HFFc6 (cell line): ENCODE measurements around the gene ADAT2. TPM values are rescaled to one million over a fixed set of nuclear protein-coding genes. Genes with fewer than 3 reads are reported as not detected.

Experiments
- DNase-seq: peaks from one replicate; pipeline ENCODE4 v3.0.0-alpha.2; 2018
- H3K27ac Mint-ChIP-seq: 2 replicates; pipeline ENCODE4 v1.8.0; 2020; ENCODE audit warnings: mild to moderate bottlenecking, mixed read lengths
- H3K27me3 Mint-ChIP-seq: 2 replicates; pipeline ENCODE4 v1.8.0; 2021; ENCODE audit warnings: mild to moderate bottlenecking, moderate library complexity, mixed read lengths; ENCODE audit not compliant: insufficient read depth
- H3K36me3 Mint-ChIP-seq: 2 replicates; pipeline ENCODE4 v1.8.0; 2021; ENCODE audit warnings: low read depth, mixed read lengths
- H3K4me1 Mint-ChIP-seq: 2 replicates; pipeline ENCODE4 v1.8.0; 2020; ENCODE audit warnings: low read depth, mixed read lengths
- H3K4me3 Mint-ChIP-seq: 2 replicates; pipeline ENCODE4 v1.8.0; 2020; ENCODE audit warnings: mild to moderate bottlenecking, moderate library complexity, mixed read lengths
- H3K9me3 Mint-ChIP-seq: 2 replicates; pipeline ENCODE4 v1.8.0; 2020; ENCODE audit warnings: mild to moderate bottlenecking, mixed read lengths
- total RNA-seq, 6 experiments: library from RNA; stranded (reverse); fragmentation: NEBNext Ultra II Directional; extraction: Animal tissue kit (Norgen Biotek cat#: 25700); gene quantifications; 2 replicates in 1 of 6; 3 replicates in 5 of 6; pipeline ENCODE4 v1.2.3, GENCODE V29; 2021
- TF ChIP-seq, protein P1 (sequence below): fragments of 200-600 bp; sonication (generic); IDR thresholded peaks from 2 replicates; pipeline ENCODE4 v1.5.0; 2021; ENCODE audit warnings: antibody characterized with exemption, mild to moderate bottlenecking

The ADAT2 gene
- total RNA-seq, 6 experiments from 2014 or later: 2.8 to 4.6 (median 4.1) TPM

DNA sequence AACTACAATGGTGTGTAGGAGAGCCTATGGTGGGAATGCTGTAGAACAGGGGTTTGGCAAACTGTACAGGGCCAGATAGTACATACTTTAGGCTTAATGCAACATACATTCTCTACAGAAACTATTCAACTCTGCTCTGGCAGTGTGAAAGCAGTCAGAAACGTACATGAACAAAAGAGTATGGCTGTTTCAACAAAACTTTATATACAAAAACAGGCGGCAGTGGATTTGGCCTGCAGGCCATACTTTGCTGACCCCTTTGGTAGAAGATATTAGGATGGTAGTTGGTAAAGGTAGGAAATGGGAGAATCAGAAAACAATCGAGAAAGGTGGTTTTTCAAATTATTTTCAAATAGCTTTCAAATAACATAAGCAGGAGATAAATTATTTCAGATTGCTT, 36.3 kb upstream of the ADAT2 start:
- no peak overlapping the region for H3K4me3 Mint-ChIP-seq
- H3K36me3 Mint-ChIP-seq: no peaks in the 10 kb centered on the region
- DNase-seq: no peak
- no peak overlapping the region for H3K27ac Mint-ChIP-seq
- H3K27me3 Mint-ChIP-seq: no peaks in the 10 kb centered on the region
- H3K9me3 Mint-ChIP-seq: no peaks in the 10 kb centered on the region
- TF ChIP-seq, protein P1, sequence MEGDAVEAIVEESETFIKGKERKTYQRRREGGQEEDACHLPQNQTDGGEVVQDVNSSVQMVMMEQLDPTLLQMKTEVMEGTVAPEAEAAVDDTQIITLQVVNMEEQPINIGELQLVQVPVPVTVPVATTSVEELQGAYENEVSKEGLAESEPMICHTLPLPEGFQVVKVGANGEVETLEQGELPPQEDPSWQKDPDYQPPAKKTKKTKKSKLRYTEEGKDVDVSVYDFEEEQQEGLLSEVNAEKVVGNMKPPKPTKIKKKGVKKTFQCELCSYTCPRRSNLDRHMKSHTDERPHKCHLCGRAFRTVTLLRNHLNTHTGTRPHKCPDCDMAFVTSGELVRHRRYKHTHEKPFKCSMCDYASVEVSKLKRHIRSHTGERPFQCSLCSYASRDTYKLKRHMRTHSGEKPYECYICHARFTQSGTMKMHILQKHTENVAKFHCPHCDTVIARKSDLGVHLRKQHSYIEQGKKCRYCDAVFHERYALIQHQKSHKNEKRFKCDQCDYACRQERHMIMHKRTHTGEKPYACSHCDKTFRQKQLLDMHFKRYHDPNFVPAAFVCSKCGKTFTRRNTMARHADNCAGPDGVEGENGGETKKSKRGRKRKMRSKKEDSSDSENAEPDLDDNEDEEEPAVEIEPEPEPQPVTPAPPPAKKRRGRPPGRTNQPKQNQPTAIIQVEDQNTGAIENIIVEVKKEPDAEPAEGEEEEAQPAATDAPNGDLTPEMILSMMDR: no peak
- peaks cover 28% of the 10 kb centered on the region for H3K4me1 Mint-ChIP-seq

DNA sequence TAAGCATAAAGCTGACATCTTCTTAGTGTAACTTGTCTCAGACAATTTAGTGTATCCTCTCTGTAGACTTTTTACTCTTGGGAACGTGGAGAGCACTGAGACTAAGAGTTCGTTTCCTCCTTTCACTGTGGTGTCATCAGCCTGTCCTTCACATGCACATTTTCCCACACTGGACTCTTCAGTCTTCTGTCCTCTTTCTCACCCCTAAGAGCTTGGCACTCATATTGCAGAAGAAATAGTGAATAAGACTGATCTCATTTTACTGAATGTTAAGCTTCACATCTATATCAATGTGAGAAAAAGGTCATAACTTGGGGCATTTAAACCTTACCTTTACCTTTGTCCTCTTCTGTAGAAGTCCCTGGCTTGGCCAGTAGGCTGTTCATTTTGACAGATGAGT, 35.5 kb upstream of the ADAT2 start:
- DNase-seq: no peak
- H3K9me3 Mint-ChIP-seq: no peaks in the 10 kb centered on the region
- no peaks in the 10 kb centered on the region for H3K36me3 Mint-ChIP-seq
- no peaks in the 10 kb centered on the region for H3K27me3 Mint-ChIP-seq
- H3K4me3 Mint-ChIP-seq: no peak overlapping the region
- peaks cover 28% of the 10 kb centered on the region for H3K4me1 Mint-ChIP-seq
- TF ChIP-seq, protein P1: 0 out of 2 replicates have a peak, but pooled peaks have one; percentile 9
- no peak overlapping the region for H3K27ac Mint-ChIP-seq

DNA sequence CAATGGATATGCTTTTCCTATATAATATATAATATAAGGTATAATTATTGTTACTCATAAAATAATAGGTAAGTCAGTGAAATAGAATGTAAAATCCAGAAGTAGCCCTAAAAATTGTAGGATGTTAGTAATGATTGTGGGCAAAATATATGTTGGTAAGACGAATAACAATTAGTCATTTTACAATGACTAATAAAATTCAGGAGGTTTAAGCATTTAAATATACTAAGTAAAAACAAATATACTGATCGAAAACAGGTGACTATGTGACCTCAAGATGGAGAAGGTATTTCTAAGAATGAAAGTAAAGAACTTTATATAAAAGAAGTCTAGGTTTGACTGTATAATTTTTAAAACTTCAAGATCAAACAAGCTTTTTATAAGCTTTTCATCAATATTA, 32.1 kb upstream of the ADAT2 start:
- H3K4me3 Mint-ChIP-seq: peak overlapping the region; percentile 38; the same call in 1 of the 2 replicates
- no peak overlapping the region for H3K27ac Mint-ChIP-seq
- TF ChIP-seq, protein P1: no peak
- H3K9me3 Mint-ChIP-seq: no peaks in the 10 kb centered on the region
- H3K27me3 Mint-ChIP-seq: no peaks in the 10 kb centered on the region
- peaks cover 28% of the 10 kb centered on the region for H3K4me1 Mint-ChIP-seq
- peak; percentile 7 for DNase-seq
- 0 out of 2 replicates have a peak, but pooled peaks cover 6% of the 10 kb centered on the region for H3K36me3 Mint-ChIP-seq

DNA sequence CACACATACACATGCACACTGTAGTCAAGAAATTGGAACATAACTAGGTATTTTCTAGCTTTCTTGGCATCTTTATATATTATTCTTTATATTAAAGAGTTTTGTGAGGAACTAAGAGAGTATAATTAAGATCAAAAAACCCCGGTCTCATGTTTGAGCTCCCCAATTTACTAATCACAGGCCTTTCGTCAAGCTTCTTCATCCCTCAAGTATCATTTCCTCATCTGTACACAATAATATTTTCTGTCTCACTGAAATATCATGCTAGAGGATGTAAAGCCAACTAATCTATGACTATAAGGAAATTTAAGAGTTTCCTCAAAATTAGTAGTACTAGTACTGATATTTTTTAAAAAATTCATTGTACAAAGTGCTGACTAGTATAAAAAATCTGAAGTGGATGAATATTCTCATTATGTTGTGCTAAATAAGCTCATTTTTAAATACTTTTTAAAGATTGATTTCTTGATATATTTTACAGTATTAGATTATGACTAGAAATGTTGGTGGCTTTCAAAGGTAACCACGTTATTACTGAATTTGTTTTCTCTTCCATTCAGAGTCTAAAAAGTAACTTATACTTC, 28.1 kb upstream of the ADAT2 start:
- TF ChIP-seq, protein P1: no peak
- no peak for DNase-seq
- Mint-ChIP-seq H3K27me3 (no peaks in the 10 kb centered on the region), H3K4me1 (peaks cover 18% of the 10 kb centered on the region), H3K4me3 (no peak overlapping the region), H3K27ac (no peak overlapping the region), H3K9me3 (no peaks in the 10 kb centered on the region), H3K36me3 (peaks cover 20% of the 10 kb centered on the region)

DNA sequence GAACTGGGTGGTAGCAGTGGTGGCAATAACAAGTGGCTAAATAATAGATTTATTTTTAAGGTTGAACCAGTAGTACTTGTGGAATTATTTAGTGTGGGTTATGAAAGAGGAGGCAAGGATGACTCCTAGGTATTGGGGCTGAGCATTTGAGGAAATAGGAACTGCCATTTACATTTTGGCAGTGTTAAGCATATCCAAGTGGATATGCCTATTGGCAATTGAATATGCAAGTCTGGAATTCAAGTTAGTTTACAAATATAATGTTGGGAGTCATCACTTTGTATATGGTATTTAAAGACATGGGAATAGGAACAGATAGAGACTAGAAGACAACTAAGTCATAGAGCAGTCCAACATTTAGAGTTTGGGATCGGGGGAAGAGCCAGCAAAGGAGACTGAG, 26.1 kb upstream of the ADAT2 start:
- no peaks in the 10 kb centered on the region for H3K27me3 Mint-ChIP-seq
- TF ChIP-seq, protein P1: no peak
- no peak overlapping the region for H3K4me3 Mint-ChIP-seq
- DNase-seq: no peak
- no peaks in the 10 kb centered on the region for H3K9me3 Mint-ChIP-seq
- H3K4me1 Mint-ChIP-seq: no peaks in the 10 kb centered on the region
- peaks cover 25% of the 10 kb centered on the region for H3K36me3 Mint-ChIP-seq
- H3K27ac Mint-ChIP-seq: no peak overlapping the region
